ENCODE data around the gene XIST. TPM values are rescaled to one million over a fixed set of nuclear protein-coding genes. Genes with fewer than 3 reads are reported as not detected.
"Not testable (repeated sequence)": the region's sequence is repeated elsewhere in the genome, so short reads cannot be mapped to it uniquely, and the experiment has no call there.

The XIST gene
- total and polyA plus RNA-seq, 2 experiments from 2014 or later = not detected

DNA sequence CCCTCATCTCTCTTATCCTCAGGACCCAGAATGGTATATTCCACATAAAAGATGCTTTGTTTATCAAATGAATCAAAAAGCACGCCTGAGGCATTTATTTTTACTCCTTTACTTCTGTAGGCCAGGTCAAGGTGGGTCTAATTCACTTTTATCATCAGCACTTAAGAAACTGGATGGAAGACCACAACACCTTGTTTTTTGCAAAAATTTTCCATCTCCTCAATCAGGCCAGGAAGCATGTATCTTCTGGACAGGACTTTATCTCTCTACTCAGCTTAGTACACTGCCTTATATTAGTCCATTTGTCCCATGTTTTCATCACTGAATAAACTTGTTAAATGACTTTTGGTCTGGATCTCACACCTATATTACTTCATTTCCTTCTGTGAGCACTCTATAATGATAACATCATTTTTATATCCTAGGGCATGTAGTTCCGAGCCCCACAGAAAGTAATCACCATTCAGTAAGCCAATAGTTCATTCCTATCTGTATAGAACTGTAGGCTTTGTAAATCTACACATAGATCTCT lies 29.0 kb downstream of the XIST start:
- DNase-seq (ENCODE audit: low read depth in 1 of 2, low spot score in 1 of 2) = no peak
- TF ChIP-seq, protein P1, sequence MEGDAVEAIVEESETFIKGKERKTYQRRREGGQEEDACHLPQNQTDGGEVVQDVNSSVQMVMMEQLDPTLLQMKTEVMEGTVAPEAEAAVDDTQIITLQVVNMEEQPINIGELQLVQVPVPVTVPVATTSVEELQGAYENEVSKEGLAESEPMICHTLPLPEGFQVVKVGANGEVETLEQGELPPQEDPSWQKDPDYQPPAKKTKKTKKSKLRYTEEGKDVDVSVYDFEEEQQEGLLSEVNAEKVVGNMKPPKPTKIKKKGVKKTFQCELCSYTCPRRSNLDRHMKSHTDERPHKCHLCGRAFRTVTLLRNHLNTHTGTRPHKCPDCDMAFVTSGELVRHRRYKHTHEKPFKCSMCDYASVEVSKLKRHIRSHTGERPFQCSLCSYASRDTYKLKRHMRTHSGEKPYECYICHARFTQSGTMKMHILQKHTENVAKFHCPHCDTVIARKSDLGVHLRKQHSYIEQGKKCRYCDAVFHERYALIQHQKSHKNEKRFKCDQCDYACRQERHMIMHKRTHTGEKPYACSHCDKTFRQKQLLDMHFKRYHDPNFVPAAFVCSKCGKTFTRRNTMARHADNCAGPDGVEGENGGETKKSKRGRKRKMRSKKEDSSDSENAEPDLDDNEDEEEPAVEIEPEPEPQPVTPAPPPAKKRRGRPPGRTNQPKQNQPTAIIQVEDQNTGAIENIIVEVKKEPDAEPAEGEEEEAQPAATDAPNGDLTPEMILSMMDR (IDR thresholded peaks at IDR 0.05; ENCODE audit: low read depth, low read length) = no peak
- Histone ChIP-seq H3K4me3 (no peak overlapping the region), H3K27me3 (no peaks in the 10 kb centered on the region), H3K4me1 (ENCODE audit: low read depth) (no peaks in the 10 kb centered on the region), H3K36me3 (no peaks in the 10 kb centered on the region), H3K9me3 (ENCODE audit: low read depth) (no peaks in the 10 kb centered on the region), H3K27ac (no peak overlapping the region)

GRCh38 chrX:73822775-73823174 lies 29.7 kb downstream of the XIST start:
- TF ChIP-seq, protein P1 (IDR thresholded peaks at IDR 0.05; ENCODE audit: low read depth, low read length) = no peak
- H3K36me3 ChIP-seq = no peaks in the 10 kb centered on the region
- H3K9me3 ChIP-seq (ENCODE audit: low read depth) = no peaks in the 10 kb centered on the region
- no peak overlapping the region for H3K27ac ChIP-seq
- DNase-seq (ENCODE audit: low read depth in 1 of 2, low spot score in 1 of 2) = no peak
- H3K27me3 ChIP-seq = no peaks in the 10 kb centered on the region
- no peak overlapping the region for H3K4me3 ChIP-seq
- H3K4me1 ChIP-seq (ENCODE audit: low read depth) = no peaks in the 10 kb centered on the region

- no peaks in the 10 kb centered on the region for H3K9me3 ChIP-seq (ENCODE audit: low read depth)
- DNase-seq (ENCODE audit: low read depth in 1 of 2, low spot score in 1 of 2) = no peak
- H3K4me3 ChIP-seq = no peak overlapping the region
- H3K4me1 ChIP-seq (ENCODE audit: low read depth) = no peaks in the 10 kb centered on the region
- no peak overlapping the region for H3K27ac ChIP-seq
- no peaks in the 10 kb centered on the region for H3K27me3 ChIP-seq
- TF ChIP-seq, protein P1 (IDR thresholded peaks at IDR 0.05; ENCODE audit: low read depth, low read length) = no peak
- H3K36me3 ChIP-seq = no peaks in the 10 kb centered on the region
Measured at GRCh38 chrX:73821921-73822559, 30.5 kb downstream of the XIST start.

DNA sequence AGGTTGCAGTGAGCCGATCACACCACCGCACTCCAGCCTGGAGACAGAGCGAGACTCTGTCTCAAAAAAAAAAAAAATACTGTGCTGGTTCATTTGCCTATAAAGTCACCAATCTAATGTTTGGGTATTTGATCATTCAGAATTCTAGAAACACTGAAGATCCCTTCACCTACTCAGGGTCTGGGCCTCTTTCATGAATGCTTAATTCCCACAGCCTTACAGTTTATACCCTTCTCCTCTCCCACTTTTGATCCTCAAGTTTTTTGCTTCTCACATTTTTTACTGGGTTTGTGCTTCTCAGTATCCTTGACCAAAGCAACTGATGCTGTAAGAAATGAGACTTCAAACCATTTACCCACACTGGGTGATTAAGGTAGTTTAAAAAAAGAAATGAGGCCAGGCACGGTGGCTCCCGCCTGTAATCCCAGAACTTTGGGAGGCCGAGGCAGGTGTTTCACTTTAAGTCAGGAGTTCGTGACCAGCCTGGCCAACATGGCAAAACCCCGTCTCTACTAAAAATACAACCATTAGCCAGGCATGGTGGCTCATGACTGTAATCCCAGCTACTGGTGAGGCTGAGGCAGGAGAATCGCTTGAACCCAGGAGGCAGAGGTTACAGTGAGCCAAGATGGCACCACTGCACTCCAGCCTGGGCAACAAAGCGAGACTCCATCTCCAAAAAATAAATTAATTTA lies 32.5 kb downstream of the XIST start:
- H3K4me3 ChIP-seq; H3K27me3 ChIP-seq; H3K4me1 ChIP-seq (ENCODE audit: low read depth); H3K9me3 ChIP-seq (ENCODE audit: low read depth); DNase-seq (ENCODE audit: low read depth in 1 of 2, low spot score in 1 of 2); H3K36me3 ChIP-seq; H3K27ac ChIP-seq: not testable (repeated sequence)

DNA sequence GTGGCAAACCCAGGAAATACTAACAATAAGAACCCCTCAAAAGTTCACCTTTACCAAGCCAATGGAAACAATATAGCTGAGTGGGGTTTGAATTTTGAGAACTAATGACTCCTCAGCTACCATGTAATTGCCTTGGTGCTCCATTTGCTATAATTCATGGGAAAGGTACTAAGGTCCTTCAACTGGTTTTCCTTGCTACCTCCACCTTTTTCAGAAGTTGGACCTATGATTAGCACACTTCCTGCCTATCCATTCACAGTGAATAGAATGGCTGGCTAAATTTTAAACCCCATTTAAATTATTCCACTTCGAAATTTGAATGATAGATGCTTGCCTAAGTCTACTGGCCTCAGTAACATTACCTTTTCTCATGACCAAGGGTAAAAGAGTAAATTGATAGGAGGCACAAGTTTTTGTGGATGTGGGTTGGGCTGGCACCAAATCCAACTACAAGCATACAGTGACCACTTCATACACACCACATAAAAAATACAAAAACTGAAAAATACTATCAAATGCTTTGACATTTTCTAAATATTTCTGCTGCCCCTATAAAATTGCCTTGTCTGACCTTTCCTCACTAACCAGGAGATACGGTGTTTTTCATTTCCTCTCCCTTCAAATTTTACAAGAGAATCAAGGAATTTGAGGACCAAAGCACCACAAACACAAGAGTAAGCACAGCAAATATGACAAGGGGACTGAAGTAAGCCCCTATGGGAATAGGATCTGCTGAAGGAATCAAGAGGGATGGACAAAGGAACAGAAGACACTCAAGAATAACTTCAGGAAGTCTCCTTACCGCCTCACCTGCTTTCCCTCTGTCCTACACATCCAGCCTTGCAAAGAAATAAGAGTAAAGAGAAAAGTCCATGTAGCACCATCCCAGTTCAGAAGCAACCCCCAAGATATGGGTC lies 34.1 kb downstream of the XIST start:
- Histone ChIP-seq H3K36me3 (no peaks in the 10 kb centered on the region), H3K4me3 (no peak overlapping the region), H3K4me1 (ENCODE audit: low read depth) (no peaks in the 10 kb centered on the region), H3K27ac (no peak overlapping the region), H3K9me3 (ENCODE audit: low read depth) (no peaks in the 10 kb centered on the region), H3K27me3 (no peaks in the 10 kb centered on the region)
- DNase-seq (ENCODE audit: low read depth in 1 of 2, low spot score in 1 of 2) = no peak
- TF ChIP-seq, protein P1 (IDR thresholded peaks at IDR 0.05; ENCODE audit: low read depth, low read length) = no peak
